ENCODE results near the gene TTC23.

TTC23 gene

GRCh38 chr15:99129644-99130043, 119.7 kb downstream of the TTC23 start:
- TF ChIP-seq TCF12 (IDR thresholded peaks at IDR 0.05; ENCODE audit: low read depth) (no peak), TAF1 (IDR thresholded peaks at IDR 0.05; ENCODE audit: low read depth) (no peak), CREB1 (IDR thresholded peaks at IDR 0.05; ENCODE audit: low read depth) (no peak), YY1 (IDR thresholded peaks at IDR 0.05; ENCODE audit: low read depth) (no peak), CEBPB (IDR thresholded peaks at IDR 0.05) (no peak), EGR1 (IDR thresholded peaks at IDR 0.05) (no peak)

GRCh38 chr15:99128411-99128810, 121.0 kb downstream of the TTC23 start:
- TF ChIP-seq NFIC (IDR thresholded peaks at IDR 0.05) (no peak), TEAD4 (IDR thresholded peaks at IDR 0.05) (no peak), EGR1 (IDR thresholded peaks at IDR 0.05) (no peak), CEBPB (IDR thresholded peaks at IDR 0.05) (no peak), RAD21 (IDR thresholded peaks at IDR 0.05; ENCODE audit: low read depth) (no peak)

GRCh38 chr15:99127773-99128172, 121.6 kb downstream of the TTC23 start:
- TF ChIP-seq NFIC (IDR thresholded peaks at IDR 0.05) (no peak), EP300 (IDR thresholded peaks at IDR 0.05; ENCODE audit: borderline replicate concordance) (no peak), TEAD4 (IDR thresholded peaks at IDR 0.05) (no peak), FOXM1 (IDR thresholded peaks at IDR 0.05; ENCODE audit: borderline replicate concordance, low read depth) (no peak), CEBPB (IDR thresholded peaks at IDR 0.05) (no peak), TAF1 (IDR thresholded peaks at IDR 0.05; ENCODE audit: low read depth) (no peak), REST (IDR thresholded peaks at IDR 0.05; ENCODE audit: low read depth) (no peak), TCF12 (IDR thresholded peaks at IDR 0.05; ENCODE audit: low read depth) (no peak), YY1 (IDR thresholded peaks at IDR 0.05; ENCODE audit: low read depth) (no peak), CREB1 (IDR thresholded peaks at IDR 0.05; ENCODE audit: low read depth) (no peak), EGR1 (IDR thresholded peaks at IDR 0.05) (no peak), RAD21 (IDR thresholded peaks at IDR 0.05; ENCODE audit: low read depth) (no peak), ZBTB7A (IDR thresholded peaks at IDR 0.05; ENCODE audit: low read depth) (no peak), MAX (IDR thresholded peaks at IDR 0.05) (no peak), USF1 (IDR thresholded peaks at IDR 0.05) (no peak)

GRCh38 chr15:99126930-99127329, 122.5 kb downstream of the TTC23 start:
- TF ChIP-seq REST (IDR thresholded peaks at IDR 0.05; ENCODE audit: low read depth) (no peak), MAX (IDR thresholded peaks at IDR 0.05) (no peak), TEAD4 (IDR thresholded peaks at IDR 0.05) (no peak), FOXM1 (IDR thresholded peaks at IDR 0.05; ENCODE audit: borderline replicate concordance, low read depth) (no peak)

- no peak for TF ChIP-seq RAD21 (IDR thresholded peaks at IDR 0.05; ENCODE audit: low read depth)
- TF ChIP-seq REST (IDR thresholded peaks at IDR 0.05; ENCODE audit: low read depth): no peak
- TF ChIP-seq CEBPB (IDR thresholded peaks at IDR 0.05): no peak
- no peak for TF ChIP-seq TCF12 (IDR thresholded peaks at IDR 0.05; ENCODE audit: low read depth)
- TF ChIP-seq YY1 (IDR thresholded peaks at IDR 0.05; ENCODE audit: low read depth): no peak
- no peak for TF ChIP-seq MAX (IDR thresholded peaks at IDR 0.05)
- TF ChIP-seq TAF1 (IDR thresholded peaks at IDR 0.05; ENCODE audit: low read depth): no peak
- no peak for TF ChIP-seq CREB1 (IDR thresholded peaks at IDR 0.05; ENCODE audit: low read depth)
- no peak for TF ChIP-seq ZBTB7A (IDR thresholded peaks at IDR 0.05; ENCODE audit: low read depth)
- no peak for TF ChIP-seq EP300 (IDR thresholded peaks at IDR 0.05; ENCODE audit: borderline replicate concordance)
- no peak for TF ChIP-seq FOXM1 (IDR thresholded peaks at IDR 0.05; ENCODE audit: borderline replicate concordance, low read depth)
- TF ChIP-seq NFIC (IDR thresholded peaks at IDR 0.05): no peak
- no peak for TF ChIP-seq EGR1 (IDR thresholded peaks at IDR 0.05)
- no peak for TF ChIP-seq USF1 (IDR thresholded peaks at IDR 0.05)
These were observed 123.2 kb downstream of the TTC23 start for GRCh38 chr15:99126131-99126588.
